Measurements from ENCODE around the gene UNC13D.

GRCh38 chr17:75828741-75829140 lies 15.5 kb downstream of the UNC13D start:
- no peak for TF ChIP-seq EP300 (IDR thresholded peaks at IDR 0.05; ENCODE audit: borderline replicate concordance)
- TF ChIP-seq, protein P1, sequence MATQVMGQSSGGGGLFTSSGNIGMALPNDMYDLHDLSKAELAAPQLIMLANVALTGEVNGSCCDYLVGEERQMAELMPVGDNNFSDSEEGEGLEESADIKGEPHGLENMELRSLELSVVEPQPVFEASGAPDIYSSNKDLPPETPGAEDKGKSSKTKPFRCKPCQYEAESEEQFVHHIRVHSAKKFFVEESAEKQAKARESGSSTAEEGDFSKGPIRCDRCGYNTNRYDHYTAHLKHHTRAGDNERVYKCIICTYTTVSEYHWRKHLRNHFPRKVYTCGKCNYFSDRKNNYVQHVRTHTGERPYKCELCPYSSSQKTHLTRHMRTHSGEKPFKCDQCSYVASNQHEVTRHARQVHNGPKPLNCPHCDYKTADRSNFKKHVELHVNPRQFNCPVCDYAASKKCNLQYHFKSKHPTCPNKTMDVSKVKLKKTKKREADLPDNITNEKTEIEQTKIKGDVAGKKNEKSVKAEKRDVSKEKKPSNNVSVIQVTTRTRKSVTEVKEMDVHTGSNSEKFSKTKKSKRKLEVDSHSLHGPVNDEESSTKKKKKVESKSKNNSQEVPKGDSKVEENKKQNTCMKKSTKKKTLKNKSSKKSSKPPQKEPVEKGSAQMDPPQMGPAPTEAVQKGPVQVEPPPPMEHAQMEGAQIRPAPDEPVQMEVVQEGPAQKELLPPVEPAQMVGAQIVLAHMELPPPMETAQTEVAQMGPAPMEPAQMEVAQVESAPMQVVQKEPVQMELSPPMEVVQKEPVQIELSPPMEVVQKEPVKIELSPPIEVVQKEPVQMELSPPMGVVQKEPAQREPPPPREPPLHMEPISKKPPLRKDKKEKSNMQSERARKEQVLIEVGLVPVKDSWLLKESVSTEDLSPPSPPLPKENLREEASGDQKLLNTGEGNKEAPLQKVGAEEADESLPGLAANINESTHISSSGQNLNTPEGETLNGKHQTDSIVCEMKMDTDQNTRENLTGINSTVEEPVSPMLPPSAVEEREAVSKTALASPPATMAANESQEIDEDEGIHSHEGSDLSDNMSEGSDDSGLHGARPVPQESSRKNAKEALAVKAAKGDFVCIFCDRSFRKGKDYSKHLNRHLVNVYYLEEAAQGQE (IDR thresholded peaks at IDR 0.05; ENCODE audit: low read depth): no peak
- no peak for TF ChIP-seq RAD21 (IDR thresholded peaks at IDR 0.05; ENCODE audit: low read depth)
- no peak for TF ChIP-seq TCF12 (IDR thresholded peaks at IDR 0.05; ENCODE audit: low read depth)
- TF ChIP-seq FOXM1 (IDR thresholded peaks at IDR 0.05; ENCODE audit: borderline replicate concordance, low read depth): no peak
- no peak for TF ChIP-seq ZBTB7A (IDR thresholded peaks at IDR 0.05; ENCODE audit: low read depth)
- no peak for TF ChIP-seq EGR1 (IDR thresholded peaks at IDR 0.05)
- TF ChIP-seq, protein P2, sequence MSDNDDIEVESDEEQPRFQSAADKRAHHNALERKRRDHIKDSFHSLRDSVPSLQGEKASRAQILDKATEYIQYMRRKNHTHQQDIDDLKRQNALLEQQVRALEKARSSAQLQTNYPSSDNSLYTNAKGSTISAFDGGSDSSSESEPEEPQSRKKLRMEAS (IDR thresholded peaks at IDR 0.05): no peak
- TF ChIP-seq YY1 (IDR thresholded peaks at IDR 0.05; ENCODE audit: low read depth): no peak
- no peak for TF ChIP-seq CEBPB (IDR thresholded peaks at IDR 0.05)
- TF ChIP-seq USF1 (IDR thresholded peaks at IDR 0.05): no peak
- TF ChIP-seq CREB1 (IDR thresholded peaks at IDR 0.05; ENCODE audit: low read depth): no peak
- TF ChIP-seq TAF1 (IDR thresholded peaks at IDR 0.05; ENCODE audit: low read depth): no peak

Measured in Ishikawa (cell line).